ENCODE results near the gene GRID1.

The GRID1 gene

DNA sequence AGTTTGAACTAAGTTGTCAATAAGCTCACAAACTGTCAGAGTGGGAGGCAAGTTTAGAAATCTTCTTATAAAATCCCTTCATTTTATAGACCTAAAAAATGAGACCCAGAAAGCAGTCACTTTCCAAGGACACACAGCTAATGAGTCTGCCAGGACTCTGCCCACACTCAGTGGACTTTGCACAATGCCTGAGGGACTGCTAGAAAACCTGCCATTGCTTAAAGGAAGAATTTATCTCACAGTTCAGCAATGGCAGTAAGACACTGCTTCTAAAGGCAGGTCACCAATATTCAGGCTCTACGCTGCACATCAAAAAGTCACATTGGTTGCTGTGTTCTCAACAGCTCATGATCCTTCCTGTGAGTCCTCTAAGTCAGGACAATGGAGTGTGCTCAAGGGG, 698.1 kb downstream of the GRID1 start:
- no peak overlapping the region for H3K4me3 Mint-ChIP-seq
- no peaks in the 10 kb centered on the region for H3K4me1 Mint-ChIP-seq

DNA sequence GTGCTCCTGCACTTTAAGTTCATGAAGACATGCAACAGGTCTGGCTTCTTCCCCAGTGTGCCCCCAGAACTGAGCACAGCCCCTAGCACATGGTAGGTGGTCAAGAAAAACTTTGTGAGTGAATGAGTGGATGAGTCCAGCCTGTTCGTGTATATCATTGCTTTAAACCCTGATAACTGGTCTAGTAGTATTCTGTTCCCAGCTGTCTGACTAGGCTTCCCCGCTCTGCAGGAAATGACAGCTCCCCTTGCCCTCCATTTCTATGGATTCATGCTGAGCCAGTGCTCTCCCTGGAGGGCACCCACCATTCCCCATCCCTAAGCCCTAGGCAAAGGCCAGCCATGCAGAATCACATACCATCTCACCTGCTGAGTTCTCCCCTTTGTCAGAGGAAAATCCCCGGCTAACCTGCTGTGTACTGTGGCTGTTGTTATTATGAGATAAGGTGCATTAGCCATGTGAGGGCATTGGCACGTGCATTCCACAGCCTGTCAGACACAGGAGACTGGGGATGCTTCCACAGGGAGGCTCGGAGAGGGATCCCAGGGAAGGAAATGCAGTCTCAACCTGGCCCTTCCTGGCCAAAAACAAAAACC, 698.9 kb downstream of the GRID1 start:
- no peak for DNase-seq
- Mint-ChIP-seq H3K4me3 (no peak overlapping the region), H3K9me3 (peaks cover 6 to 17% of the 10 kb centered on the region in 2 donors), H3K4me1 (no peaks in the 10 kb centered on the region), H3K27me3 (peaks cover 15% of the 10 kb centered on the region), H3K27ac (no peak overlapping the region)
- no peak for ATAC-seq

More for the DNA sequence above, 698.1 kb downstream of the GRID1 start:
- no peak for ATAC-seq
- Mint-ChIP-seq H3K27ac (no peak overlapping the region), H3K9me3 (peaks cover 6 to 22% of the 10 kb centered on the region in 2 donors), H3K27me3 (peaks cover 15% of the 10 kb centered on the region)
- no peak for DNase-seq

DNA sequence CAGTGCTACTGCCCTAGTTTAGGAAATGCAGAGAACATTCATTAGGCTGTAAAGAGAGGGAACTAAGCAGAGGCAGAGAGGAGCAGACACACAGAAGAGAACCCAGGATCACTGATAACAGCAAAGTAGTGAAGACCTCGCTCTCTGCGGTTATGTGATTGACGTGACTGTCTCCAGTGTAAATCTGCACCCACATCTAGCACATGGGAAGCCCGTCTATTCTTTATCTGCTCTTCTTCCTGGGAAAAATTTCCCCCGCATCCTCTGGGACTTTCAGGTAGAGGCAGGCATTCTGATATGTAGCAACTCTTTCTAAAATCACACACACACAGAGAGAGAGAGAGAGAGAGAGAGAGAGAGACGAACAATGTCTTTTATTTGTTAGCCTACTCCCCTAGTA, 699.6 kb downstream of the GRID1 start:
- H3K4me3 Mint-ChIP-seq: no peak overlapping the region
- H3K27me3 Mint-ChIP-seq: peaks cover 15% of the 10 kb centered on the region
- H3K27ac Mint-ChIP-seq: no peak overlapping the region
- H3K9me3 Mint-ChIP-seq: peaks cover 6 to 14% of the 10 kb centered on the region in 2 donors
- DNase-seq: no peak
- no peaks in the 10 kb centered on the region for H3K4me1 Mint-ChIP-seq
- ATAC-seq: no peak

DNA sequence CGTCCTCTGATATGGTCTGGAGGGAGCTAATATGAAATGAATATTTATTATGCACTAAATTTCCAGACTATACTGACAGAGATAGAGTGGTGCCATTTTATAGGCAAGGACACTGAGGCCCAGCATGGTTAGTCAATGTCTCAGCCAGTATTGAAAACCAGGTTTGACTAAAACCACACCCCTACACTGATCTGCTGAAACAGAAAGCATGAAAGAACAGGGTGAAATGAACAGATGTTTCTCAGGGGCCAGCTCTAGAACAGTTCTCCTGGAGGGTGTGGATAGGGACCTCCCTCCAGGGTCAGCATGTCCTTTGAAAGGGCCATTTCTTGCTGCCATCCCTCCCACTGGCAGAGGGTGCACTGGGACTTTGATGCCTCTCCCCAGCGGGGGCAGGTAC, 700.5 kb downstream of the GRID1 start:
- no peak for ATAC-seq
- Mint-ChIP-seq H3K27me3 (peaks cover 15% of the 10 kb centered on the region), H3K4me1 (no peaks in the 10 kb centered on the region), H3K9me3 (peaks cover 5 to 12% of the 10 kb centered on the region in 2 donors), H3K27ac (no peak overlapping the region), H3K4me3 (no peak overlapping the region)
- no peak for DNase-seq

DNA sequence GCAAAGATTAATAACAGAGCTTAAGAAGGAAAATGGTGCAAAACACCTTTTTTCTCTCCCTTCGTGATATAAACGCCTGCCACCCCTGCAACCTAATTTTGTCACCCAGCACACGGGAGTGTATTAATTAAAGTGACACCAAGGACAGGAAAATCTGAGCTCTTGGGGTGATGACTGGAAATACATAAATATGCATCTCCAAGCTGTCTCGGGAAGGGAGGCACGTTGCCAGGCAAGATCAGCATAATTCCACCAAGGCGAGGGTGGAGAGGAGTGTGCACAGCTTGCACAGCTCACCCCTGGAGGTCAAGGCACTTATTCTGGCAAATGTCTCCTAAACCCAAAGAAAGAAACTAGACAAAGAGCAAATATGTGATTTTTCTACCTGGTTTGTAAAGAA, 700.9 kb downstream of the GRID1 start:
- no peak overlapping the region for H3K4me3 Mint-ChIP-seq
- peaks cover 15% of the 10 kb centered on the region for H3K27me3 Mint-ChIP-seq
- peaks cover under 1 to 8% of the 10 kb centered on the region in 2 donors for H3K9me3 Mint-ChIP-seq
- no peak for DNase-seq
- ATAC-seq: no peak
- H3K4me1 Mint-ChIP-seq: no peaks in the 10 kb centered on the region
- no peak overlapping the region for H3K27ac Mint-ChIP-seq

DNA sequence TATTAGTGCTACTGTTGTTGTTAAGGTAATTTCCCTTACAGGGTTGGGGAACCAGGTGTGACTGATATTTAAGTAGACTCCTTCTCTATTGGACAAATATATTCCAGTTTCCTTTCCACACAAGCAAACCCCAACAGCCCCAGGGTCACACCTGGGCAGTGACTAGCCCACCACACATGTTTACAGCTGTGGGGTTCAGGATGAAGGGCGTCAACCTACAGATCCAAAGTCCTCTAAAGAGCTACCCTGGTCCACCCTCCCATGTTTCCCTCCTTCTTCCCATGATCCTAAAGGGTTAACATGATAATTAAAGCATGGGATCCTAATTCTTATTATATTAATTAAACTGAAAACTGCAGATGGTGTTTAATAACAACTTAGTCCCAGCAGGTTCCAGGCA, 701.5 kb downstream of the GRID1 start:
- no peak for DNase-seq
- ATAC-seq: no peak
- H3K4me3 Mint-ChIP-seq: no peak overlapping the region
- no peaks in the 10 kb centered on the region for H3K4me1 Mint-ChIP-seq
- peaks cover 0 to 7% of the 10 kb centered on the region in 2 donors for H3K9me3 Mint-ChIP-seq
- peaks cover 15% of the 10 kb centered on the region for H3K27me3 Mint-ChIP-seq
- no peak overlapping the region for H3K27ac Mint-ChIP-seq

DNA sequence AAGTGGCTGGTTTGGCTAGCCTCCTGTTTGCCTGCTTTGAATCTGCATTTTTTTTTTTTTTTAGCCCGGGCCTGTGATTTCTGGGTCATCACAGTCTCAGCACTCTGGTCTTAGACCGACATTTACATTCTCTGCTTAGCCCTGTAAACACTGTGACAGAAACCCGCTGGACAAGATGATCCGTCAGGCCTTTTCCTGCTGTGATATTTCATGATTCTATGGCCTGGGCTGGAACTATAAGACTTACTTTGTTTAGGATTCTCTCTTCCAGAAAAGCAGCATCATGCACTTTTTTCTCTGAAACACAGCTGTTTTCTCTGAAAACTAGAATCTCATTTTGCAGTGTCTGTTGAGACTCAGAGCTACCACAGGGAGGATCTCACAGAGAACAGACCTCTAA, 705.5 kb downstream of the GRID1 start:
- Mint-ChIP-seq H3K9me3 (no peaks in the 10 kb centered on the region), H3K27me3 (peaks cover 9% of the 10 kb centered on the region)
- DNase-seq: no peak

DNA sequence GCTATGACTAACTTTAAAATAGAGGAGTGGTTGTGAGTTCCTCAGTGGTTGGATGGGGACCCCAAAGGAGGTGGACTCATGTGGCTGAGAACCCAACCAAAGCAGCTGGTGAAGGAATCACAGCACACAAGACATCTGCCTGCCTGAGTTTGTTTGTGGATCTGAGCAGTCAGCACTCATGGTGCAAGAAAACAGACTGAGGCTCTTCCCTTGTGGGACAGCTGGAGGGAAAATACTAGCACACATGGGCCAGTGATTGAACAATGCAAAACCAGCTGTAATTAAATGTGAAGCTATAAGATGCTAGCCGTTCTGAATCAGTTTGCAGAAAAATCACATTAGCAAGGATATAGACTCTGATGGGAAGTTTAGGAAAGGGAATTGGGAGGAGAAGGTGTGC, 707.3 kb downstream of the GRID1 start:
- H3K4me3 Mint-ChIP-seq: no peak overlapping the region
- no peak for ATAC-seq
- DNase-seq: no peak
- H3K4me1 Mint-ChIP-seq: no peaks in the 10 kb centered on the region
- H3K27ac Mint-ChIP-seq: no peak overlapping the region
- peaks cover 9% of the 10 kb centered on the region for H3K27me3 Mint-ChIP-seq
- no peaks in the 10 kb centered on the region for H3K9me3 Mint-ChIP-seq

More for the DNA sequence above, 705.5 kb downstream of the GRID1 start:
- ATAC-seq: no peak
- Mint-ChIP-seq H3K27ac (no peak overlapping the region), H3K4me1 (no peaks in the 10 kb centered on the region), H3K4me3 (no peak overlapping the region)

DNA sequence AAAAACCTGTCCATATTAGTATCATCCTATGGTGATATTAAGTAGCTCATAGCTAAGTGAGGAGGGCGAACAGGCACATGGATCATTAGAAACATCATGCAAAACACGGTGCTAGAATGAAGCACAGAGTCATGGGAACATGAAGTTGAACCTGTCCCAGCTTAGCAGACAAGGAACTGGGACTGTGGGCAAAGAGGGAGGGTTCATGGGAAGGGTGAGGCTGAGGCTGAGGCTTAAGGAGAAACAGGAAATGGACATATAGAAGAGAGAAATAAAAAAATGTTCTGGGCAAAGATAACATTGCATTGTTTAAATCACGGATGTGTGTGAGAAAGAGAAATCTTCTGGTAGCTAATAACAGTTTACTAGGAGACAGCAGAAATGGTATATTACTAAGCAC, 708.1 kb downstream of the GRID1 start:
- H3K9me3 Mint-ChIP-seq: no peaks in the 10 kb centered on the region
- ATAC-seq (no peak), DNase-seq (no peak)
- H3K27me3 Mint-ChIP-seq: peaks cover 9% of the 10 kb centered on the region
- H3K4me3 Mint-ChIP-seq: no peak overlapping the region
- H3K27ac Mint-ChIP-seq: no peak overlapping the region
- no peaks in the 10 kb centered on the region for H3K4me1 Mint-ChIP-seq

DNA sequence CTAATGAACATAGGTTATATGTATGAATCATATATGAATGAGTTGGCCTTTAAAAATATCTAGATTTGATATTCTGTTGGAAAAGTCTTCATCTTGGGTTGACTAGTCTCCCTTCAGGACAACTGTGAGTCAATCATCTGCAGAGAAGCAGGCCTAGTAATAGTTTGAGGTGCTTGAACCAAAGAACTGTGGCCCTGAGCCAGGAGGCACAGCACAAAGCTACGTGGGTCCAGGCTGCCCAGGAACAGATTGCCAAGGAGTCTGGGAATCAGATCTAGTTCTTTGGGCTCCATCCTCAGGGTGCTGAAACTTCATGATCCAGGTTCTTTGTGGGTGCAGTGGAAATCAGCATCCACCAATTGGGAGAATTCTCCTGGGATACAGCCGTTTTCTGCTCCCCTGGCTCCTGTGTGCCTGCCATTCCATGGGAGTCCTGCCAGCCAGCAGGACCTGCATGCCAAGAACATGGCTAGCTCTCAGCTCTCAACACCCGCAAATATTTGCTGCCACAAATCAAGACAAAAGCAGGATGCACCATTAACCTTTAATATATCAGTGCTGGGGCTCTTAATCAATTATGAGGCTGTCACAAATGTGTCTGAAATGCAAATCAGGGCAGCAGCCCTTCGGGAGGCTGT, 709.0 kb downstream of the GRID1 start:
- DNase-seq: no peak
- no peak overlapping the region for H3K27ac Mint-ChIP-seq
- no peaks in the 10 kb centered on the region for H3K9me3 Mint-ChIP-seq
- ATAC-seq: no peak
- H3K4me3 Mint-ChIP-seq: no peak overlapping the region
- peaks cover 9% of the 10 kb centered on the region for H3K27me3 Mint-ChIP-seq
- H3K4me1 Mint-ChIP-seq: no peaks in the 10 kb centered on the region

DNA sequence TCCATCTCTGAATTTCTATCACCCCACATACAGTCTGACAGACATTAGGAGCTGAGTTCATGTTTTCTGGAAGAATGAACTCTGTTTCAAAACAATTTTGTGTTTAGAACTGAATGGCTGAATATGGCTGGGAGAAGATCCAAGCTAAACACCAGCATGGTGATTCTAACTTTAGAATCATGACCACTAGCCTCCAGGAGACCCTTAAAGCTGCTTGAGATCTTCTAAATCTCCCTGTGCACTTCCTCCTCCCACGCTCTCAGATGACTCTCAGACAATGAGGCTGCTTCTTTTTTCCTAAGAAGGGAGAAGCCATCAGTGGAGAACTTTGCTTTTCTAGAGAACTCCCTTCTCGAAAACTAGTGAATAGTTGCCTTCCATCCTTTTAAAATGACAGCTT, 711.2 kb downstream of the GRID1 start:
- Mint-ChIP-seq H3K27me3 (peaks cover 9% of the 10 kb centered on the region), H3K4me1 (no peaks in the 10 kb centered on the region), H3K9me3 (no peaks in the 10 kb centered on the region), H3K27ac (no peak overlapping the region), H3K4me3 (no peak overlapping the region)
- no peak for ATAC-seq
- no peak for DNase-seq

DNA sequence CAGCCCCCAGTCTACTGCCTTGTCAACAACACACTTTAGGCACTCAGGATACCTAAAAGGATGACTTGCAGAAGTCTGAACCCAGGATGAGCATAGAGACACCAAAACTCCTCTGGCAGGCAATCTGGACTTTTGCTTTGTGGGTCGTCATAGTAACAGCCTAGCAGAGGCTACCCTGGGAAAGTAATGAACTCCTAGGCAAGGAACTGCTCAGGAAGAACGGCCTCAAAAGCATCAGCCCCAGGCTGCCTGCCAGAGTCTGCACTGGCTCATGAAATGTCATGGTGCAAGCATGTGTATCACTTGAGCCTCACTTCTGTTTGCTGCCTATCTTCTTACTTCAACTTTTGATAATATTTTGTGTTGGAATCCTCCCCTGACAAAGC, 715.1 kb downstream of the GRID1 start:
- Mint-ChIP-seq H3K27ac (no peak overlapping the region), H3K27me3 (peaks cover 7% of the 10 kb centered on the region), H3K4me1 (no peaks in the 10 kb centered on the region), H3K9me3 (peaks cover 0 to 8% of the 10 kb centered on the region in 2 donors), H3K4me3 (no peak overlapping the region)
- DNase-seq (no peak), ATAC-seq (no peak)

DNA sequence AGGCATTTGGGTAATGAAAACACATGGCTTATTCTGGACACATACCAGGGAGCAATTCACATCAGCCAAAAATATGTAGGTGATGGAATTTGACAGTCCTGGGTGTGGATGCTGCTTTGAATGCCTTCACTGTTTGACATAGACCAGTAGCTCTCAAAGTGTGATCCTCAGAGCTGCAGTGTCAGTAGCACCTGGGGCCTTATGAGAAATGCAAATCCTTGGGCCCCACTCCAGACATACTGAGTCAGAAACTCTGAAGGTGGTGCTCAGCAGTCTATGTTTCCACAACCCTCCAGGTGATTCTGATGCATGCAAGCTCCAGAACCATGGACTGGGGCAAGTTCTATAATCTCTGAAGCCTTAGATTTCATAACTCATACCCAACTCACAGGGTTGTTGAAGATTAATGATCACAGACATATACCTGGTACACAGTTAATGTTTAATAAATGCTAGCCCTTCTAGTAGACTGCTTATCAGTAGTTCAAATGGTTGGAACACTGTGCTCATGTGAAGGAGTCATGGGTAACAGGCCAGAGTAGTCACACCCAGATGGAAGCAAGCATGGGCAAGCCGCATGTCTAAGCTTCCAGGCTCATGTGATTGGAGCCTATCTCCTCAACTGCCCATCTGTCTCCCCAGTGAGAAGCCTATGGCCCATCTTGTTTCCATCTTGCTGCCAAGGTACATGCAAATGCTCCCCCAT, 715.7 kb downstream of the GRID1 start:
- DNase-seq (no peak), ATAC-seq (peak; percentile 18)
- H3K4me1 Mint-ChIP-seq: no peaks in the 10 kb centered on the region
- no peak overlapping the region for H3K27ac Mint-ChIP-seq
- H3K4me3 Mint-ChIP-seq: no peak overlapping the region
- H3K27me3 Mint-ChIP-seq: peaks cover 7% of the 10 kb centered on the region
- peaks cover 0 to 8% of the 10 kb centered on the region in 2 donors for H3K9me3 Mint-ChIP-seq

DNA sequence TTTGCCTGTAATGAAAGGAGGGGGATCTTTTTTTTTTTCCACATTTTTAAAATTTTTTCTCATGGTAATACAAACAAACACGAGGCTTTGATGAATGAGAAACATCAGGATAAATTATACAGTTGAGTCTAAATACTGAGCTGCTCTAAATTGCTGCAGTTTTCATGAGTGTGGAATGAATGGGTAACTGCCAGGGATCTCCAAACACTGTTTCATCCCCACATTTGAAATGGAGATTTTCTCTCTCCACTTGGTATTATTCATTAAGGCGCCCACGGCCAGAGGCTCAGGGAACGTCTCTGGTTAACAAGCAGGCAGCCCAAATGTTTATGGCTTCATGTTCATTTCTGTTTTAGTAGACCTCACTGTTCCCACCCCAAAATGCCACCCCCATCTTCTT, 717.1 kb downstream of the GRID1 start:
- no peak overlapping the region for H3K27ac Mint-ChIP-seq
- H3K4me3 Mint-ChIP-seq: no peak overlapping the region
- no peaks in the 10 kb centered on the region for H3K4me1 Mint-ChIP-seq
- ATAC-seq (no peak), DNase-seq (no peak)
- H3K27me3 Mint-ChIP-seq: peaks cover 7% of the 10 kb centered on the region
- H3K9me3 Mint-ChIP-seq: peaks cover 0 to 8% of the 10 kb centered on the region in 2 donors

DNA sequence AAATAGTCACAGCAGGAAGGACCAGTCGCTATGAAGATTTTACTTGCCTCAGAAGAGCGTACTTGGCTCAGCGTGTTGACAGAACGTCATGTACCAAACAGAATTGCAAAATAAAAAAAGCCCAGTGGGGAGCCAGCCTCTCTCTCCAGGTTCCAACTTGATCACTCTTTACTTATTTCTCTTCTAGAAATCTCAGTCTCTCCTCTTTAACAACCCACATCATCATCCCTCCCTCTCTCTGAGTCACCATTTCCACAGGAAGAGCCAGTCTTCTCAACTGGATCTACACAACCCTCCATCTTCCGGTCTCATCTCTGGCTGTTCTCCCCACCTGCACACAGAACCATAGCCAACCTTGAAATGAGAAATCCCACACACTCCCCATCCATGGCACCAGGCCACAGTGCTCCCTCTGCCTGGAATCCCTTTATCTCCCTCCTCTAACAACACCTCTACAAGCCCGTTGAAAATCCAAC, 718.3 kb downstream of the GRID1 start:
- Mint-ChIP-seq H3K4me1 (no peaks in the 10 kb centered on the region), H3K9me3 (peaks cover 0 to 8% of the 10 kb centered on the region in 2 donors), H3K4me3 (no peak overlapping the region), H3K27ac (no peak overlapping the region), H3K27me3 (peaks cover 7% of the 10 kb centered on the region)
- DNase-seq (no peak), ATAC-seq (no peak)

DNA sequence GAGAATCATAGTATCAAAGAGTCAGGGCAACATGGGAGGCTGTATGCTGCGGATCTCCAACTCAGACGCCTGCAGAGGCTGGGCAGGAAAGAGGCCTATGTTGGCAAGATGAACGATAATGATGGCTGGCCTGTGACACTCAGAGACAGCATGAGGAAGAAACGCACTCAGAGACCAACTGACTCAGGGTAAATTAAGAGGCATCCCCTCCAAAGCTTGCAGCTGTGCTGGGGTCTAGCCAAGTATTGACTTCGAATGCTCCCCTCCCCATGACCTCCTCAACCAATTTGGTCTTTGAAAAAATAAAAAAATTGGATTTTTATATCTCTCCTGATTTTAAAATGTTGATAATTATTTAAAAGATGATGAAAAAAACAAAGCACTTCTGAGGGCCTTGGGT, 718.9 kb downstream of the GRID1 start:
- Mint-ChIP-seq H3K4me3 (no peak overlapping the region), H3K4me1 (no peaks in the 10 kb centered on the region), H3K9me3 (peaks cover 0 to 8% of the 10 kb centered on the region in 2 donors), H3K27me3 (peaks cover 7% of the 10 kb centered on the region), H3K27ac (no peak overlapping the region)
- DNase-seq (no peak), ATAC-seq (no peak)
